GM12878 (cell line): ENCODE results near the gene KRT73. TPM values are rescaled to one million over a fixed set of nuclear protein-coding genes. Genes with fewer than 3 reads are reported as not detected.

Source experiments
- ATAC-seq: fragments of 200-7000 bp; cut with Tn5 transposase; 3 replicates; pipeline ENCODE4 v1.9.1; 2020; ENCODE audit warnings: mild to moderate bottlenecking, moderate library complexity
- BruUV-seq: library from RNA; stranded (reverse); fragments of 400-500 nt; replicated peaks from 2 replicates; lab custom pipeline; 2021; lab: Mats Ljungman, UMichigan
- CTCF ChIA-PET: fragments of 300-600 bp; sonication (Branson Sonifier 250); formaldehyde crosslinking; extraction: SDS; loops from one replicate; lab custom pipeline; 2021; ENCODE audit warnings: inconsistent platforms; lab: Yijun Ruan, JAX
- POLR2A ChIA-PET: fragments of 350-600 bp; formaldehyde crosslinking; extraction: SDS; loops from one replicate; lab custom pipeline; 2021; ENCODE audit warnings: inconsistent platforms; lab: Charles Lee
- RAD21 ChIA-PET: fragments of 300-600 bp; sonication (Branson Sonifier 250); formaldehyde crosslinking; loops from one replicate; lab custom pipeline; 2023; ENCODE audit warnings: antibody characterized with exemption; ENCODE audit not compliant: unreplicated experiment; lab: Charles Lee
- SMC1A ChIA-PET: fragments of 300-600 bp; sonication (Branson Sonifier 250); formaldehyde crosslinking; loops from one replicate; lab custom pipeline; 2023; ENCODE audit not compliant: unreplicated experiment, uncharacterized antibody; lab: Charles Lee
- DNase-seq: peaks from one replicate; pipeline ENCODE4 v3.0.0-alpha.2; 2011; ENCODE audit warnings: low read depth, low spot score
- FAIRE-seq: peaks from 3 replicates; lab custom pipeline; 2011; peaks lifted over from hg19 to GRCh38; lab: Jason Lieb, UNC
- H2AFZ ChIP-seq: 2 replicates; pipeline ENCODE4 v1.6.0; 2011; ENCODE audit warnings: low read depth, low read length, control low read depth; ENCODE audit not compliant: control insufficient read depth
- H3K27ac ChIP-seq: 2 replicates; pipeline ENCODE4 v1.5.1; 2011; ENCODE audit warnings: control low read depth; ENCODE audit not compliant: control insufficient read depth, insufficient read depth
- H3K27me3 ChIP-seq, 2 experiments: replicated peaks in 1 of 2; 2 replicates each; pipeline versions ENCODE4 v1.6.0 to v1.6.1; 2011; ENCODE audit warnings: low read length in 1 of 2; ENCODE audit not compliant: control insufficient read depth in 2 of 2, insufficient read depth in 2 of 2
- H3K36me3 ChIP-seq, 2 experiments: 2 replicates each; pipeline ENCODE4 v1.5.1; 2011; ENCODE audit warnings: low read length in 1 of 2; ENCODE audit not compliant: control insufficient read depth in 2 of 2, insufficient read depth in 2 of 2
- H3K4me1 ChIP-seq: 2 replicates; pipeline ENCODE4 v1.6.1; 2011; ENCODE audit warnings: mild to moderate bottlenecking, low read length, moderate library complexity, mixed read lengths; ENCODE audit not compliant: control insufficient read depth, insufficient read depth
- H3K4me2 ChIP-seq: 2 replicates; pipeline ENCODE4 v1.6.0; 2011; ENCODE audit warnings: control low read depth; ENCODE audit not compliant: control insufficient read depth, insufficient read depth
- H3K4me3 ChIP-seq: fragments of 200-600 bp; sonication (generic); 2 replicates; pipeline ENCODE4 v1.5.1; 2016
- H3K79me2 ChIP-seq: 2 replicates; pipeline ENCODE4 v1.6.0; 2011; ENCODE audit warnings: low read length; ENCODE audit not compliant: control insufficient read depth, insufficient read depth
- H3K9ac ChIP-seq: 2 replicates; pipeline ENCODE4 v1.8.0; 2011; ENCODE audit warnings: low read length, control low read depth, mixed read lengths; ENCODE audit not compliant: control insufficient read depth, insufficient read depth
- H3K9me3 ChIP-seq: replicated peaks from 3 replicates; pipeline ENCODE4 v1.5.1; 2011; ENCODE audit warnings: mild to moderate bottlenecking, low read length; ENCODE audit not compliant: control insufficient read depth, insufficient read depth
- H4K20me1 ChIP-seq: 2 replicates; pipeline ENCODE4 v1.6.0; 2011; ENCODE audit not compliant: control insufficient read depth, insufficient read depth
- ATF7 ChIP-seq: fragments of 450-650 bp; IDR thresholded peaks from 2 replicates; pipeline ENCODE4 v1.6.1; 2016; ENCODE audit warnings: low read depth, mild to moderate bottlenecking
- CREM ChIP-seq: IDR thresholded peaks from 2 replicates; pipeline ENCODE4 v1.6.1; 2014; ENCODE audit warnings: antibody characterized with exemption, low read depth
- EZH2 ChIP-seq: IDR thresholded peaks from 2 replicates; pipeline ENCODE4 v1.6.1; 2012; ENCODE audit warnings: low read depth, mild to moderate bottlenecking, control low read depth, inconsistent platforms, low read length, borderline replicate concordance; ENCODE audit not compliant: control insufficient read depth
- HSF1 ChIP-seq: fragments of 150-350 bp; IDR thresholded peaks from 2 replicates; pipeline ENCODE4 v1.6.1; 2014; ENCODE audit warnings: mild to moderate bottlenecking, low read depth, low read length
- MLLT1 ChIP-seq: fragments of 450-650 bp; IDR thresholded peaks from 2 replicates; pipeline ENCODE4 v1.6.1; 2016; ENCODE audit warnings: mild to moderate bottlenecking
- SMC3 ChIP-seq: IDR thresholded peaks from 2 replicates; pipeline ENCODE4 v1.6.1; 2011; ENCODE audit warnings: low read length, improper control_type of control experiment, borderline replicate concordance
- TAF1 ChIP-seq: IDR thresholded peaks from 2 replicates; pipeline ENCODE4 v1.6.1; 2011; ENCODE audit warnings: mild to moderate bottlenecking, low read depth, low read length, borderline replicate concordance
- YY1 ChIP-seq: IDR thresholded peaks from 2 replicates; pipeline ENCODE4 v1.6.1; 2011; ENCODE audit warnings: low read depth, mild to moderate bottlenecking, low read length
- ZBED1 ChIP-seq: IDR thresholded peaks from 2 replicates; pipeline ENCODE4 v1.6.1; 2016; ENCODE audit warnings: borderline replicate concordance
- ZBTB11 ChIP-seq: fragments of 450-650 bp; formaldehyde crosslinking; IDR thresholded peaks from 2 replicates; pipeline ENCODE4 v1.5.0; 2022; ENCODE audit warnings: mild to moderate bottlenecking, missing genetic modification characterization
- WGBS: methylation state at CpG from one replicate; pipeline ENCODE4 v1.1.6; 2016; ENCODE audit warnings: low lambda C conversion rate; ENCODE audit not compliant: insufficient replicate concordance, insufficient coverage; ENCODE audit errors: missing lambda C conversion rate; 5-methylcytosine and 5-hydroxymethylcytosine counted together
- in situ Hi-C: fragments of 300-500 bp; cut with MboI; formaldehyde crosslinking; loops from 9 replicates; pipeline ENCODE4 v1.14.3; 2018; ENCODE audit warnings: mixed read lengths
- intact Hi-C: fragments of 100-400 bp; cut with micrococcal nuclease; formaldehyde crosslinking; loops from one replicate; pipeline ENCODE4 v1.14.2; 2022; ENCODE audit not compliant: unreplicated experiment
- polyA plus RNA-seq, 11 experiments: library from polyadenylated mRNA; depleted of rRNA in 4 of 11; unstranded in 6 of 11; stranded (reverse) in 5 of 11; fragments of >200 nt; fragmentation: Nextera tagmentation in 4 of 11; fragmentation: Illumina TruSeq in 1 of 11; extraction: Ambion mirVana in 4 of 11; extraction: Trizol in 1 of 11; gene quantifications; 1 replicate in 1 of 11; 2 replicates in 10 of 11; pipeline versions ENCODE4 v1.2.1 to v1.2.3, GENCODE V29; 2011 to 2016; ENCODE audit warnings: inconsistent platforms in 2 of 11, missing spikeins in 2 of 11, low read depth in 1 of 11
- total RNA-seq, 4 experiments: library from RNA; depleted of rRNA in 3 of 4; stranded (reverse); fragments of >200 nt in 3 of 4; fragmentation: Illumina TruSeq in 1 of 4; extraction: Trizol in 1 of 4; gene quantifications; 2 replicates each; pipeline versions ENCODE4 v1.2.1 to v1.2.3, GENCODE V29; 2013 to 2021

KRT73 gene
- total and polyA plus RNA-seq, 10 of the 15 experiments (the other 5 are each of a cell fraction or from before 2014, with no cell fraction given), result not detected

- Histone ChIP-seq H3K4me2 (no peak overlapping the region), H3K27me3 (peaks cover 3 to 4% of the 10 kb centered on the region in 2 experiments; a peak in 2 of 4 replicates)
- BruUV-seq, result no TSS peak
- no peak for TF ChIP-seq SMC3
- TF ChIP-seq HSF1, result no peak
- no peak for TF ChIP-seq TAF1
- no peak for TF ChIP-seq ZBTB11
- no peak for TF ChIP-seq YY1
- TF ChIP-seq CREM, result no peak
- TF ChIP-seq ATF7, result no peak
- TF ChIP-seq EZH2, result no peak
- no peak for TF ChIP-seq ZBED1
- no peak for TF ChIP-seq MLLT1
- TF ChIP-seq, all 136 proteins: peak for 0
- ChIA-PET CTCF (no interaction called here), SMC1A (no interaction called here), RAD21 (no interaction called here), POLR2A (no interaction called here)
- H3K27ac ChIP-seq, result no peak overlapping the region
- DNase-seq (no peak), ATAC-seq (no peak), FAIRE-seq (no peak)
- no peaks in the 10 kb centered on the region for H3K4me1 ChIP-seq
- intact Hi-C loops, result no loop called here
- H3K36me3 ChIP-seq, result no peaks in the 10 kb centered on the region
- no peak overlapping the region for H3K4me3 ChIP-seq
- no peaks in the 10 kb centered on the region for H3K9me3 ChIP-seq
- H3K9ac ChIP-seq, result no peak overlapping the region
- H4K20me1 ChIP-seq, result no peaks in the 10 kb centered on the region
- H3K79me2 ChIP-seq, result no peaks in the 10 kb centered on the region
- H2AFZ ChIP-seq, result no peak overlapping the region
- 28% methylated on average over 4 of the region's 4 CpGs for WGBS
- in situ Hi-C loops, result no loop called here
Observed at GRCh38 chr12:52637299-52637698, 18.9 kb upstream of the KRT73 start.
